ENCODE measurements around the gene CPED1. TPM values are rescaled to one million over a fixed set of nuclear protein-coding genes. Genes with fewer than 3 reads are reported as not detected.

CPED1 gene
- total and polyA plus RNA-seq, 10 of the 15 experiments (the other 5 are each of a cell fraction or from before 2014, with no cell fraction given) = 0.01 to 0.77 (median 0.10) TPM; not detected in 1

- ChIA-PET SMC1A (ENCODE audit: uncharacterized antibody, unreplicated experiment) (interaction anchor here (0.6 to 2.0 kb wide), 6 partner anchors 10 to 498 kb away, joined by 3 to 9 read pairs (median 3); no protein-coding TSS in a partner anchor), RAD21 (ENCODE audit: unreplicated experiment) (interaction anchor here (1.4 kb wide), 1 partner anchor 363 kb away, joined by 3 read pairs; no protein-coding TSS in a partner anchor), POLR2A (interaction anchor here (0.7 kb wide), 1 partner anchor 26 kb away, joined by 4 read pairs; no protein-coding TSS in a partner anchor), CTCF (interaction anchor here (0.9 kb wide), 1 partner anchor 201 kb away, joined by 4 read pairs; no protein-coding TSS in a partner anchor)
- Histone ChIP-seq H4K20me1 (ENCODE audit: control insufficient read depth, insufficient read depth) (no peaks in the 10 kb centered on the region), H3K27me3 (replicated peaks in 1 of 2; ENCODE audit: control insufficient read depth in 2 of 2, insufficient read depth in 2 of 2, low read length in 1 of 2) (no peaks in the 10 kb centered on the region), H3K36me3 (ENCODE audit: control insufficient read depth in 2 of 2, insufficient read depth in 2 of 2, low read length in 1 of 2) (no peaks in the 10 kb centered on the region), H3K4me1 (ENCODE audit: control insufficient read depth, insufficient read depth, low read length) (no peaks in the 10 kb centered on the region), H3K79me2 (ENCODE audit: control insufficient read depth, insufficient read depth, low read length) (no peaks in the 10 kb centered on the region), H3K9ac (ENCODE audit: control insufficient read depth, insufficient read depth, low read length) (no peak overlapping the region), H3K4me2 (ENCODE audit: control insufficient read depth, insufficient read depth) (no peak overlapping the region), H3K27ac (ENCODE audit: control insufficient read depth, insufficient read depth) (no peak overlapping the region), H3K4me3 (no peak overlapping the region), H2AFZ (ENCODE audit: control insufficient read depth, low read depth, low read length) (no peak overlapping the region), H3K9me3 (replicated peaks; ENCODE audit: control insufficient read depth, insufficient read depth, low read length) (no peaks in the 10 kb centered on the region)
- intact Hi-C loops (cut with micrococcal nuclease; ENCODE audit: unreplicated experiment) = no loop called here
- no peak for ATAC-seq
- TF ChIP-seq MTA3 (IDR thresholded peaks at IDR 0.05; ENCODE audit: borderline replicate concordance, low read length) (no peak), SMC3 (IDR thresholded peaks at IDR 0.05; ENCODE audit: borderline replicate concordance, low read length) (no peak), SREBF2 (IDR thresholded peaks at IDR 0.05; ENCODE audit: low read length) (no peak), ZNF24 (IDR thresholded peaks at IDR 0.05) (no peak), EED (IDR thresholded peaks at IDR 0.05; ENCODE audit: low read depth) (no peak), ATF3 (IDR thresholded peaks at IDR 0.05; ENCODE audit: borderline replicate concordance, extremely low read depth, low read depth, low read length) (no peak), CREB1 (IDR thresholded peaks at IDR 0.05; ENCODE audit: low read depth) (no peak), PML (IDR thresholded peaks at IDR 0.05; ENCODE audit: low read length) (no peak), ZNF384 (IDR thresholded peaks at IDR 0.05; ENCODE audit: borderline replicate concordance, low read depth, low read length) (no peak), MEF2B (IDR thresholded peaks at IDR 0.05; ENCODE audit: partially characterized antibody, poor library complexity, severe bottlenecking) (no peak), SIX5 (IDR thresholded peaks at IDR 0.05; ENCODE audit: low read depth, low read length, severe bottlenecking) (no peak), BCLAF1 (IDR thresholded peaks at IDR 0.05) (no peak), REST (IDR thresholded peaks at IDR 0.05; ENCODE audit: low read depth, low read length) (no peak), CHD1 (IDR thresholded peaks at IDR 0.05; ENCODE audit: low read depth, low read length) (no peak), BRCA1 (IDR thresholded peaks at IDR 0.05; ENCODE audit: low read depth, low read length) (no peak), CHD4 (IDR thresholded peaks at IDR 0.05) (no peak), MYC (IDR thresholded peaks at IDR 0.05; ENCODE audit: insufficient read depth, insufficient read length, insufficient replicate concordance, low read length, severe bottlenecking) (no peak)
- FAIRE-seq = no peak
- in situ Hi-C loops (cut with MboI) = no loop called here
- DNase-seq (ENCODE audit: low read depth, low spot score) = no peak
- 52% methylated on average over 3 of the region's 3 CpGs for WGBS (ENCODE audit: insufficient coverage, insufficient replicate concordance, low lambda C conversion rate, missing lambda C conversion rate)
- no TSS peak for BruUV-seq (replicated peaks)
Measured at GRCh38 chr7:121166916-121167315, 178.4 kb downstream of the CPED1 start.
